Stimulated activated CD4-positive, alpha-beta T cell treated with anti-CD3 and anti-CD28 coated beads, Interleukin-12 subunit alpha, Interleukin-12 subunit beta, amount 100 ng/mL, for 48 hours (primary cell): ENCODE measurements around the gene CD300LG.
"Not testable (repeated sequence)": the region's sequence is repeated elsewhere in the genome, so short reads cannot be mapped to it uniquely, and the experiment has no call there.

Source experiments
- DNase-seq, 3 donors: peaks; one replicate each; pipeline ENCODE4 v3.0.0-alpha.2; 2020; ENCODE audit warnings: low read depth in 2 of 3, low spot score in 1 of 3

The CD300LG gene

DNA sequence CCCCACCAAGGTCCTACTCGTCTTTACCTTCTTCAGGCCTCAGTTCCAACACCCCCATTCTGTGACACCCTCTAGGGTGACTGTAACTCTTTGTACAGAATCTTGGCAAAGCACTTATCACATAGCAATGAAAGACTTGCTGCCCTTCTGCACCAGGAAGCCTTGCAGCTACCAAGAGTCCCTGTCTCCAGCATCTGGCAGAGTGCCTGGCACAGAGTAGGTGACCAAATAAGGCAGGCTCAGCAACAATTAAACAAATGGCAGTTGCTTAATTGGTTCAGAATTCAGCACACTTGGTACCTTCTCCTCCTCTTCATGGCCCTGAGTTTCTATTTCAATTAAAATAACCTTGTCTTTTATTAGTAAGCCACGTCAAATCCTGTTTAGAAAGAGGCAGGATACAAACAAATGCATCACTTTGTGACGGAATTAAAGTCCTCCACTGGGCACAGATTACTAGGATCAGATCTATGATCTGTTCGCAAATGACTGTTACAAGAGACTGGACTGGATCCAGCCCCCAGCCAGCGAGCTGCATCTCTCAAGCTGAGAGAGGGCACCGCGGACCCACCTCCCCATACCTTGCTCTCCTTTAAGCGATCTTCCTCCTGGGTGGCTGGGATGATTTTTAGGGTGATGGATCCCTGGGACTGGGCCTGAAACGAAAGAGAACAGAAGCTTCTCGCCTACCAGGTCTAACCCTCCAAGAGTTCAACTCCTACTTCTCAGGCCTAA lies 23.5 kb upstream of the CD300LG start:
- no peak for DNase-seq

DNA sequence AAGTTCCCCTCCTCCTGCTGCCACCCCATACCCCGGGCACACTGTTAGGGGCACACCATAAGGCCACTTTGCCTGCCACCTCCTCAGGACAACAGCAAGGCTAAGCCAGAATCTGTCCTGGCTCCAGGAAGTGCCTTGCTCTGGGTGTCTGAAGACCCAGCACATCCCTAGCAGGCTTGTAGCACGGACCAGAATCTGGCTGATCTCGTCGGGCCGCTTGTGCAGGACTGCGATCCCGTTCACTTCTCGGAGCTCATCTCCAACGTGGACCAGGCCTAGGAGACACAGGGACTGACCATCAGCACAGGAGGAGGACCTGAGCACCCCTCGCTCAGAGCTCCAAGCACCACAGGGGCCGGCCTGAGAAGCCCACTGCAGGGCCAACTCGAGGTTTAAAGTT lies 21.4 kb upstream of the CD300LG start:
- DNase-seq: no peak

- DNase-seq: no peak
Observed at GRCh38 chr17:43826206-43826605, 20.8 kb upstream of the CD300LG start.

DNA sequence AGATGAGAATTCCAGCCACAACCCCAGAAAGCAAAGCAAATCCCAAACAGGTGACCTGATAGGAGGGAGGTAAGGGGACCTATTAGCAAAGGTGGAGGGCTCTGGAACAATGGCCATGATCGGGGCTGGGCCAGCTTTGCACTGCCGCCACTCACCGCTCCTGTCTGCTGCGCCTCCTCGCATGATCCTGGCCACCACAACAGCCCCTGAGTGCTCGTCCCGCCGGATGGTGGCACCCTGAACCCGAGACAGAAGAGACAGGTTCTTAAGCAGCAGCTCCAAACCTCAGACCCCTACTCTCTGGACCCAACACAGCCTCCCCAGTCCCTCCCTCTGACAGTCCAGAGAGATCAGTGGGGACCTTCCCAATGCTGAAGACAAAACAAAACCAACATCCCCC lies 19.4 kb upstream of the CD300LG start:
- no peak for DNase-seq

DNA sequence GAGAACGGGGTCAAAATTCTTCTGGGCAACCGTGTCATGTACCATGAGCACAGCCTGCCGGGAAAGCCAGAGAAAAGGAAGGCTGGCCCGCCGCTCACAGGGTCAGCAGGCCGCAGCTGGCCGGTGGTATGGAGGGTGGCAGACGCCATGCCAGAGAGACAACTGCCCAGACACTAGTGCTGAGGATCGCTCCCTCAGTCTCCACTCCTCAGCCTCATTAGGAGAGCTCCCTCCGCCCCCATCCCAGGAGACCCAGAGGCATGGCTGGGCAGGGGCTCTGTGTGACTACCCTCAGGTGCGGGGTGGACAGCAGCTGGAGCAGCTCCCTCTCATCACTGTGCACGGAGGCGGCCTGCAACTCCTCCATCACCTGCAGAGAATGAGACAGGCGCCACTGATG lies 17.2 kb upstream of the CD300LG start:
- no peak for DNase-seq

GRCh38 chr17:43830510-43831140 lies 16.4 kb upstream of the CD300LG start:
- no peak for DNase-seq

GRCh38 chr17:43831633-43832032 lies 15.3 kb upstream of the CD300LG start:
- no peak for DNase-seq

- peak in 2 of 3 donors; percentile 7 to 11 for DNase-seq
Observed at GRCh38 chr17:43832168-43832975, 14.6 kb upstream of the CD300LG start.

DNA sequence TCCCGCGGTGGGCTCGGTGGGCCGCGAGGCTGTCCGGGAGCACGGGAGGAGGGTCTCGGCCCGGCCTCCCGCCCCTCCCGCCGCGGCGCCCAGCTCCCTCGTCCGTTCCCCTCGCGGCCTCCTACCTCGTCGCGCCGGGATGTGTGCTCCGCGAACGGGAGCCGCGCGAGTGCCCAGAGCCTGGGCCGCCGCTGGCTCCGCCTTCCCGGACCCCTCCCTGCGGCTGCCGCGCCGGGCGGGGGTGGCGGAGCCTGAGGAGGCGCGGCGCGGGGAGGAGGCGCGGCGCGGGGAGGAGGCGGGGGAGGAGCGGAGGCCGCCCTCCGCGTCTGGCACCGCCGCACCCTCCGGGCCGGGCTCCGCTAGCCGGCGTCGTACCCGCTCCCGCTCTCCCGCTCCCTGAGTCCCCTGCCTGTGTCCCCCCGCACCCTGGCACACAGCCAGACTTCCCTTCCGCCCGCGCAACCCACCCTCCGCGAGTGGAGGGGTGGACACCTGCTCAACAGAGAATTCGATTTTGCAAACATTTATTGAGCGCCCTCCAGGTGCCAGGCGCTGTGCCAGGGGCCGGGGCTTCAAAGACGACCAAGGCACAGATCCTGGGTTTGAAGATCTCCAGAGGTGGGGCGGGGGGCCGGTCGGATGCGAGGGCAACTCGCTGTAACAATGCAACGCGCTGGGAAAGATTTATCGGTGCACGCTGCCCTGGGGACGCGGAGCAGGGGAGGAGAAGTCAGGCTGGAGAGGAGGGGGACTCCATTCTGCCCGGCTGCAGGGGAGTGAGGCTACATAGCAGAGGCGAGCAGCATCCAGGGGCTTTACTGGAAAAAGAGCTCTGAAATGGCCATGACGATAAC lies 13.8 kb upstream of the CD300LG start, which contains the start of gene MPP3:
TSS of gene MPP3 (minus strand) at position 171 of the 854 bp plus-strand sequence. CDS start 1,240 bp downstream, outside the sequence.
- peak in 1 of 3 donors; percentile 25 for DNase-seq

DNA sequence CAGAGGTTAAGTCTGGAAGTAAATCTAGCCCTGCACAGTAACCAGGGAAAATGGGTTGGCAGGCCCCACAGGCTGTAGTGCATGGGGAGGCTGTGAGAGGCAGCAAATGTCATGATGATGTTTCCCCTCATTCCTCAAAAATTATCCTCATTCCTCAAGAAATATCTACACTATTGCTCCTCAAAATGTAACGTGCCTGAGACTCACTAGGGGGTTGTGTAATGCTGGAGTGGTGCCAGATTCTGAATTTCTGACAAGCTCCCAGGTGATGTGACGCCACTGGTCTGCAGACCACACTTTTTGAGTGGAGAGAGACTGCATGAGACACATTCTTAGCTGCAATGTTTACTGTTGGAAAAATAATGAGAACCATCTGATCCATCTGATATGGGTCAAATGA lies 12.9 kb upstream of the CD300LG start:
- no peak for DNase-seq

- DNase-seq: no peak
Observed at GRCh38 chr17:43839670-43840108, 7.3 kb upstream of the CD300LG start.

DNA sequence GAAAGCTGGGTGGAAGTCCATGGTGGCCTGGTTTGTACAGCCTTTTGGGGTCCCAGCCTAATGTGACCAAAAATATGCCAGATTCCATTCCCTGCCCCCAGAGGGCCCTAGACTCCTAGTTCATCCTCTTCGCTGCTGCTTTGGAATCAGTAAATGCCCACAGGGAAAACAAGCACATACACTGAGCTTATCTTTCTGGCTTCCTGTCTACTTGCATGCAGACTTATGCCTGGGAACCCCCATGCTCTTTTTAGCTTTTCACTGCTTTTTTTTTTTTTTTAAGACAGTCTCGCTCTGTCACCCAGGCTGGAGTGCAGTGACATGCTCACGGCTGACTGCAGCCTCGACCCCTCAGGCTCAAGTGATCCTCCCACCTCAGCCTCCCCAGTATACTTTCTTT lies 6.2 kb upstream of the CD300LG start:
- DNase-seq: no peak

- no peak for DNase-seq
Observed at GRCh38 chr17:43841282-43841681, 5.7 kb upstream of the CD300LG start.

GRCh38 chr17:43842091-43842974 lies 4.6 kb upstream of the CD300LG start:
- not testable (repeated sequence) for DNase-seq

GRCh38 chr17:43842975-43843325 lies 4.0 kb upstream of the CD300LG start:
- no peak for DNase-seq

DNA sequence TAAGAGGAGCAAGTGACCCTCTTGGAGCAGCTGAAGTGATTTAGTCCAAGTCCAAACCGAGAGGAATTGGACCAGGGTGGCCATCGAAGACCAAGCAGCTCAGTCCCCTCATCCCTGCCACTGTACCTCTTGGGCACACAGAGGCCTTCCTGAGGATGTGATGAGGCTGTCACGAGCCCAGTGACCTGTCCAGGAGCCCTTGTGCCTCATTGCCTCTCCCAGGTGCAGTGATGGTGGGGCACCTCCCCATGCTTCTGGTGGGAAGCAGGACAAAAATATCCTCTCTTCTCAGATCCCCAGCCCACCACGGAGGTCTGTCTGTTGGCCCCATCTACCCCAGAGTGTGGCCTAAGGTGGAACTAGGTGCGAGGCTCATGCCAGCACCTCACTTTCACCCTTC lies 2.7 kb upstream of the CD300LG start:
- no peak for DNase-seq

DNA sequence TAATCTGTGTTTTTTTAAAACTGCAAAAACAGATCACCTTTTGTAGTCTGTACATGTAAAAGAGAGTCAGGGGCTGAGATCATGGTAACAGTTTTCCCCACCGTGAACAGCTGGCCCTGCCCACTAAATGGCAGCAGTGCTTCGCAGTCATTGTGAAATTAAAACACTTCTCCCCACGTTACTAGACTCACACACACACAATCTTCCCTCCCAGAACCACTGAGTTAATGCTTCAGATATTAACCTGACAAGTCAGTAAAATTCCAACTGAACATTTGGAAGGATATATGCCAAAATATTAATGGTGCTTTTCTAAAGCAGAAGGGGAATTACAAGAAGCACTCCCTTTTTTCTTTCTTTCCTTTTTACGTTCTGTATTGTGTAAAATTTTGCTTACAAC lies 1.2 kb upstream of the CD300LG start:
- DNase-seq: no peak

- DNase-seq: peak; percentile 56 to 87 (median 71)
Observed at GRCh38 chr17:43846221-43846712, 709 bp upstream of the CD300LG start.

- DNase-seq: no peak
Observed at GRCh38 chr17:43848601-43849000, 1.6 kb downstream of the CD300LG start.

DNA sequence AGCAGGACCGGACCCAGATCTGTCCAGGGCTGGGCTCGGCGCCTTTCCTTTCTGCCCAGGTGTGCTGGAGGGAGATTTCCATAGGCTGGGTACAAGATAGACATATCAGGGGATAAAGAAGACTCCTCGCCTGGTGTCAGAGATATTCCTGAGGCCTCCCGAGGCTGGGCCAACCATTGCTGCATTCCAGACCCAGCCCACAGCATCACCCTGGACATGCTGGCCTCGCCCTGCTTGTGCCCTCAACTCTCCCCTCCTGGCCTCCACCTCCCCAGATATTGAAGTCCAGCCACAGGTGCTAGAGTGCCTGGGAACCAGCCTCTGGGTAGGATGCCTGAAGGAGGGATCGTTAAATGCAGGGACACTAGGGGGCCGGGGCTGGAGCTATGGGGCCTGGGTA lies 2.1 kb downstream of the CD300LG start:
- no peak for DNase-seq
